Measurements from ENCODE around the gene PTPRN2. TPM values are rescaled to one million over a fixed set of nuclear protein-coding genes. Genes with fewer than 3 reads are reported as not detected.

The PTPRN2 gene
- total RNA-seq, 1 experiment from 2014 or later, result 2.1 TPM

DNA sequence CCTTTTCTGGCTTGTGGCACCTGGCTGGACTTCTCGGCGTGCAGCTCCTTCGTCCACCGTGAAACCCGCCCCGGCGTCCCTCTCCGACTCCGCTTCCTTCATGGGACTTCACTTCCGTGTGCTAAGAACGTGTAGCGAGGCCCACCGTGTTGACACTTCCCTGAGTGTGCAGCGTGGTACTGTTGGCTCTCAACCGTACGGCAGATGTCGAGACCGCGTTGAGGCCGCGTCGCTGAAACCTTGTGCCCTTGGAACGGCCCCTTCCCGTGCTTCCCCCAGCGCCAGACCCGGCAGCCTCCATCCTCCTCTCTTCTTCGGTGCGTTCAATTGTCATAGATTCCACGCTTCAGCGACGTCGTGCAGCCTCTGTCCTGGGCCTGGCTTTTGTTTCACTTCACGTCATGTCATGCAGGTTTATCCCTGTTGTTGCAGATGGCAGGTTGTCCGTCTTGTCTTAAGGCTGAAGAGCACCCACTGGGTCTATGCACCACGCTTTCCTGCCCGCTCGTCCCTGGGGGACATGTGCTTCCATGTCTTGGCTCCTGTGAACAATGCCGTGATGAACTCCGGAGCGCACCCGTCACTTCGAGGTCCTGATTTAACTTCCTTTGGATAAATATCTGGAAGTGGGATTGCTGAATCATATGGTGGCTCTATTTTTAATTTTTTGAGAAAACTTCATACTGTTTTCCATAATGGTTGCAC, 785.5 kb downstream of the PTPRN2 start:
- Histone ChIP-seq H3K4me1 (ENCODE audit: control insufficient read depth in 1 of 2, insufficient read depth in 2 of 2, low read length in 2 of 2) (peaks cover 0 to 4% of the 10 kb centered on the region in 2 experiments; a peak in 2 of 4 replicates), H3K9me2 (ENCODE audit: insufficient read depth) (no peaks in the 10 kb centered on the region), H2AFZ (ENCODE audit: low read depth, low read length, poor library complexity, severe bottlenecking) (no peak overlapping the region), H4K20me1 (ENCODE audit: insufficient read depth) (no peaks in the 10 kb centered on the region), H3K9me3 (ENCODE audit: control insufficient read depth in 1 of 2, insufficient read depth in 1 of 2, low read depth in 1 of 2, low read length in 2 of 2) (no peaks in the 10 kb centered on the region), H3K9ac (ENCODE audit: low read length) (no peak overlapping the region), H3K79me2 (ENCODE audit: insufficient read depth, low read length) (no peaks in the 10 kb centered on the region), H3K27ac (ENCODE audit: low read depth, low read length) (no peak overlapping the region), H3K4me2 (ENCODE audit: low read length) (no peak overlapping the region), H3K4me3 (replicated peaks in 1 of 2; ENCODE audit: low read depth in 1 of 2, low read length in 2 of 2) (no peak overlapping the region), H3K27me3 (ENCODE audit: insufficient read depth, low read length) (no peaks in the 10 kb centered on the region), H3K36me3 (ENCODE audit: control insufficient read depth in 1 of 2, insufficient read depth in 2 of 2, low read length in 2 of 2) (no peaks in the 10 kb centered on the region)
- POLR2A ChIA-PET, result no interaction called here
- ATAC-seq (no peak), DNase-seq (ENCODE audit: low read depth, low spot score) (no peak)
- TF ChIP-seq EZH2phosphoT487 (IDR thresholded peaks at IDR 0.05; ENCODE audit: borderline replicate concordance) (no peak), ZFX (IDR thresholded peaks at IDR 0.05) (no peak), RAD21 (IDR thresholded peaks at IDR 0.05; ENCODE audit: low read depth) (no peak), JUND (IDR thresholded peaks at IDR 0.05) (no peak), SIN3A (IDR thresholded peaks at IDR 0.05; ENCODE audit: low read depth) (no peak), POLR2A (IDR thresholded peaks at IDR 0.05; ENCODE audit: borderline replicate concordance, extremely low read depth, insufficient read depth, insufficient read length) (no peak), REST (IDR thresholded peaks at IDR 0.05; ENCODE audit: low read depth) (no peak), TCF7L2 (IDR thresholded peaks at IDR 0.05; ENCODE audit: borderline replicate concordance, extremely low read depth, insufficient read depth, insufficient read length) (no peak), POLR2AphosphoS5 (IDR thresholded peaks at IDR 0.05; ENCODE audit: low read depth, low read length) (no peak), YY1 (IDR thresholded peaks at IDR 0.05; ENCODE audit: extremely low read depth, insufficient replicate concordance, low read depth, low read length) (no peak), FOSL1 (IDR thresholded peaks at IDR 0.05; ENCODE audit: low read depth) (no peak), MAX (IDR thresholded peaks at IDR 0.05) (no peak), ZNF274 (IDR thresholded peaks at IDR 0.05; ENCODE audit: low read depth, low read length) (no peak), CBX3 (IDR thresholded peaks at IDR 0.05; ENCODE audit: low read depth) (no peak), SP1 (IDR thresholded peaks at IDR 0.05; ENCODE audit: low read depth) (no peak), ELF1 (IDR thresholded peaks at IDR 0.05; ENCODE audit: borderline replicate concordance, low read depth) (no peak)
- TF ChIP-seq, protein P1, sequence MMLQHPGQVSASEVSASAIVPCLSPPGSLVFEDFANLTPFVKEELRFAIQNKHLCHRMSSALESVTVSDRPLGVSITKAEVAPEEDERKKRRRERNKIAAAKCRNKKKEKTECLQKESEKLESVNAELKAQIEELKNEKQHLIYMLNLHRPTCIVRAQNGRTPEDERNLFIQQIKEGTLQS (IDR thresholded peaks at IDR 0.05), result no peak
- TF ChIP-seq, protein P2, sequence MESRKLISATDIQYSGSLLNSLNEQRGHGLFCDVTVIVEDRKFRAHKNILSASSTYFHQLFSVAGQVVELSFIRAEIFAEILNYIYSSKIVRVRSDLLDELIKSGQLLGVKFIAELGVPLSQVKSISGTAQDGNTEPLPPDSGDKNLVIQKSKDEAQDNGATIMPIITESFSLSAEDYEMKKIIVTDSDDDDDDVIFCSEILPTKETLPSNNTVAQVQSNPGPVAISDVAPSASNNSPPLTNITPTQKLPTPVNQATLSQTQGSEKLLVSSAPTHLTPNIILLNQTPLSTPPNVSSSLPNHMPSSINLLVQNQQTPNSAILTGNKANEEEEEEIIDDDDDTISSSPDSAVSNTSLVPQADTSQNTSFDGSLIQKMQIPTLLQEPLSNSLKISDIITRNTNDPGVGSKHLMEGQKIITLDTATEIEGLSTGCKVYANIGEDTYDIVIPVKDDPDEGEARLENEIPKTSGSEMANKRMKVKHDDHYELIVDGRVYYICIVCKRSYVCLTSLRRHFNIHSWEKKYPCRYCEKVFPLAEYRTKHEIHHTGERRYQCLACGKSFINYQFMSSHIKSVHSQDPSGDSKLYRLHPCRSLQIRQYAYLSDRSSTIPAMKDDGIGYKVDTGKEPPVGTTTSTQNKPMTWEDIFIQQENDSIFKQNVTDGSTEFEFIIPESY (IDR thresholded peaks at IDR 0.05; ENCODE audit: extremely low read depth, insufficient replicate concordance, low read length), result no peak
- CTCF ChIA-PET, result no interaction called here
- intact Hi-C loops (cut with micrococcal nuclease), result no loop called here
- RAD21 ChIA-PET (ENCODE audit: low non-redundant PET in 1 of 2, low total read pairs in 2 of 2, uncharacterized antibody in 2 of 2, unreplicated experiment in 2 of 2), result no interaction called here
- BruUV-seq (replicated peaks), result no TSS peak
